H9 (cell line): Measurements from ENCODE around the gene NPR1. TPM values are rescaled to one million over a fixed set of nuclear protein-coding genes. Genes with fewer than 3 reads are reported as not detected.
"Not testable (repeated sequence)": the region's sequence is repeated elsewhere in the genome, so short reads cannot be mapped to it uniquely, and the experiment has no call there.

Experiments
- DNase-seq: peaks from one replicate; pipeline ENCODE4 v3.0.0-alpha.2; 2017
- H2AFZ ChIP-seq: one replicate; pipeline ENCODE4 v1.6.1; 2013; ENCODE audit warnings: mild to moderate bottlenecking, low read length, control low read depth, moderate library complexity
- H2AK5ac ChIP-seq: 2 replicates; pipeline ENCODE4 v1.6.1; 2013; ENCODE audit warnings: low read length, control low read depth, mixed read lengths; ENCODE audit not compliant: insufficient read length
- H2BK120ac ChIP-seq: one replicate; pipeline ENCODE4 v1.6.1; 2013; ENCODE audit warnings: low read depth, mild to moderate bottlenecking, low read length, control low read depth, inconsistent platforms; ENCODE audit not compliant: poor library complexity, severe bottlenecking
- H2BK12ac ChIP-seq: 2 replicates; pipeline ENCODE4 v1.6.1; 2013; ENCODE audit warnings: low read length, control low read depth, mixed read lengths, low read depth; ENCODE audit not compliant: insufficient read length
- H2BK15ac ChIP-seq: 2 replicates; pipeline ENCODE4 v1.6.1; 2013; ENCODE audit warnings: low read depth, low read length, control low read depth
- H2BK20ac ChIP-seq: one replicate; pipeline ENCODE4 v1.6.1; 2013; ENCODE audit warnings: low read depth, mild to moderate bottlenecking, low read length, control low read depth, inconsistent platforms; ENCODE audit not compliant: poor library complexity, severe bottlenecking
- H2BK5ac ChIP-seq: 2 replicates; pipeline ENCODE4 v1.6.1; 2013; ENCODE audit warnings: low read length, control low read depth, mixed read lengths; ENCODE audit not compliant: insufficient read length
- H3K14ac ChIP-seq: 2 replicates; pipeline ENCODE4 v1.6.1; 2013; ENCODE audit warnings: low read length, control low read depth; ENCODE audit not compliant: insufficient read depth
- H3K18ac ChIP-seq: 2 replicates; pipeline ENCODE4 v1.6.1; 2013; ENCODE audit warnings: low read depth, mild to moderate bottlenecking, mixed read lengths, low read length, control low read depth; ENCODE audit not compliant: insufficient read length
- H3K23ac ChIP-seq: 2 replicates; pipeline ENCODE4 v1.6.1; 2013; ENCODE audit warnings: low read length, control low read depth, mixed read lengths, low read depth; ENCODE audit not compliant: insufficient read length
- H3K23me2 ChIP-seq: 2 replicates; pipeline ENCODE4 v1.6.1; 2013; ENCODE audit warnings: low read depth, mild to moderate bottlenecking, mixed read lengths, low read length, control low read depth; ENCODE audit not compliant: insufficient read length, poor library complexity, severe bottlenecking
- H3K27ac ChIP-seq: 2 replicates; pipeline ENCODE4 v1.5.1; 2013; ENCODE audit warnings: low read length, control low read depth, mixed read lengths, low read depth; ENCODE audit not compliant: insufficient read length
- H3K27me3 ChIP-seq: 2 replicates; pipeline ENCODE4 v1.6.1; 2013; ENCODE audit warnings: low read length, control low read depth, inconsistent platforms; ENCODE audit not compliant: insufficient read depth
- H3K4ac ChIP-seq: 2 replicates; pipeline ENCODE4 v1.6.1; 2013; ENCODE audit warnings: low read depth, mild to moderate bottlenecking, control low read depth, inconsistent platforms, low read length, moderate library complexity
- H3K4me1 ChIP-seq: 2 replicates; pipeline ENCODE4 v1.6.1; 2013; ENCODE audit warnings: low read length, control low read depth, inconsistent platforms; ENCODE audit not compliant: insufficient read depth
- H3K4me2 ChIP-seq: 2 replicates; pipeline ENCODE4 v1.6.1; 2013; ENCODE audit warnings: low read length, control low read depth, mixed read lengths; ENCODE audit not compliant: insufficient read length, insufficient read depth
- H3K56ac ChIP-seq: 2 replicates; pipeline ENCODE4 v1.6.1; 2013; ENCODE audit warnings: low read depth, mild to moderate bottlenecking, mixed read lengths, low read length, control low read depth; ENCODE audit not compliant: insufficient read length
- H3K79me1 ChIP-seq: 2 replicates; pipeline ENCODE4 v1.6.1; 2013; ENCODE audit warnings: low read depth, mild to moderate bottlenecking, moderate library complexity, low read length, control low read depth, inconsistent platforms; ENCODE audit not compliant: insufficient read depth, poor library complexity, severe bottlenecking
- H3K79me2 ChIP-seq: 2 replicates; pipeline ENCODE4 v1.6.1; 2013; ENCODE audit warnings: low read length, control low read depth, inconsistent platforms; ENCODE audit not compliant: insufficient read depth
- H3K9ac ChIP-seq: 2 replicates; pipeline ENCODE4 v1.6.1; 2013; ENCODE audit warnings: low read length, control low read depth, mixed read lengths; ENCODE audit not compliant: insufficient read length; ENCODE audit errors: extremely low read depth
- H3K9me3 ChIP-seq: one replicate; pipeline ENCODE4 v1.6.1; 2013; ENCODE audit warnings: low read depth, low read length, inconsistent platforms; ENCODE audit not compliant: control insufficient read depth
- H3T11ph ChIP-seq: one replicate; pipeline ENCODE4 v1.6.1; 2013; ENCODE audit warnings: mild to moderate bottlenecking, low read length, control low read depth, inconsistent platforms
- H4K20me1 ChIP-seq: one replicate; pipeline ENCODE4 v1.6.1; 2013; ENCODE audit not compliant: control insufficient read depth, insufficient read length, insufficient read depth
- H4K5ac ChIP-seq: 2 replicates; pipeline ENCODE4 v1.6.1; 2013; ENCODE audit warnings: low read depth, mild to moderate bottlenecking, mixed read lengths, low read length, control low read depth; ENCODE audit not compliant: insufficient read length
- H4K8ac ChIP-seq: replicated peaks from 2 replicates; pipeline ENCODE4 v1.6.1; 2013; ENCODE audit warnings: low read length, control low read depth, mixed read lengths, low read depth; ENCODE audit not compliant: insufficient read length
- H4K91ac ChIP-seq: 2 replicates; pipeline ENCODE4 v1.6.1; 2013; ENCODE audit warnings: low read depth, mild to moderate bottlenecking, moderate library complexity, mixed read lengths, low read length, control low read depth; ENCODE audit not compliant: insufficient read length
- H3K27ac Mint-ChIP-seq, 3 experiments: 2 replicates in 2 of 3; 3 replicates in 1 of 3; pipeline ENCODE4 v1.8.0; 2020 to 2021; ENCODE audit warnings: mixed read lengths in 3 of 3, mild to moderate bottlenecking in 1 of 3, moderate library complexity in 1 of 3
- H3K27me3 Mint-ChIP-seq: 2 replicates; pipeline ENCODE4 v1.8.0; 2021; ENCODE audit warnings: low read depth, mild to moderate bottlenecking, moderate library complexity, mixed read lengths
- H3K36me3 Mint-ChIP-seq, 3 experiments: 2 replicates in 2 of 3; 3 replicates in 1 of 3; pipeline ENCODE4 v1.8.0; 2020 to 2021; ENCODE audit warnings: low read depth in 3 of 3, mixed read lengths in 3 of 3; ENCODE audit not compliant: insufficient read depth in 1 of 3
- H3K4me1 Mint-ChIP-seq, 2 experiments: 2 replicates each; pipeline ENCODE4 v1.8.0; 2020; ENCODE audit warnings: mixed read lengths in 2 of 2
- H3K4me3 Mint-ChIP-seq, 2 experiments: 2 replicates in 1 of 2; 3 replicates in 1 of 2; pipeline ENCODE4 v1.8.0; 2020 to 2021; ENCODE audit warnings: mild to moderate bottlenecking in 2 of 2, mixed read lengths in 2 of 2, moderate library complexity in 1 of 2
- H3K9me3 Mint-ChIP-seq, 2 experiments: 2 replicates in 1 of 2; 3 replicates in 1 of 2; pipeline ENCODE4 v1.8.0; 2020; ENCODE audit warnings: mild to moderate bottlenecking in 2 of 2, mixed read lengths in 2 of 2, moderate library complexity in 1 of 2
- WGBS: extraction: QIAGEN DNeasy Blood & Tissue Kit; methylation state at CpG from one replicate; pipeline ENCODE4 v1.1.7; 2013; ENCODE audit warnings: missing lambda C conversion rate, low lambda C conversion rate, mixed read lengths; ENCODE audit not compliant: insufficient read length; ENCODE audit errors: extremely low coverage; 5-methylcytosine and 5-hydroxymethylcytosine counted together
- total RNA-seq: library from RNA; stranded (reverse); gene quantifications from 2 replicates; pipeline ENCODE4 v1.2.1, GENCODE V29; 2021
- TF ChIP-seq, protein P1 (sequence below): fragments of 200-600 bp; sonication (generic); conservative IDR thresholded peaks from 3 replicates; pipeline ENCODE4 v1.8.0; 2021; ENCODE audit warnings: antibody characterized with exemption, mild to moderate bottlenecking

NPR1 gene
- total RNA-seq, 1 experiment from 2014 or later = 8.6 TPM

DNA sequence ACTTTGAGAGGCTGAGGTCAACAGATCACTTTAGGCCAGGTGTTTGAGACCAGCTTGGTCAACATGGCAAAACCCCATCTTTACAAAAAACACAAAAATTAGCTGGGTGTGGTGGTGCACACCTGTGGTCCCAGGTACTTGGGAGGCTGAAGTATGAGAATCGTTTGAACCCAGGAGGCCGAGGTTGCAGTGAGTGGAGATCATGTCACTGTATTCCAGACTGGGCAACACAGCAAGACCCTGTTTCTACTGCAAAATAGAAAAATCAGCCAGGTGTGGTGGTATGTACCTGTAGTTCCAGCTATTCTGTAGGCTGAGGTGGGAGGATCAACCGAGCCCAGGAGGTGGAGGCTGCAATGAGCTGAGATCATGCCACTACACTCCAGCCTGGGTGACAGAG is 45.2 kb downstream of the NPR1 start:
- no peak overlapping the region for H3K4ac ChIP-seq
- no peak overlapping the region for H3K56ac ChIP-seq
- no peak overlapping the region for H3K27ac ChIP-seq
- 0 out of 4 replicates have a peak, but pooled peaks cover 0 to 2% of the 10 kb centered on the region in 2 experiments for H3K4me1 Mint-ChIP-seq
- no peak overlapping the region for H3K23ac ChIP-seq
- H2BK20ac ChIP-seq = no peak overlapping the region
- peaks cover 7% of the 10 kb centered on the region for H3K23me2 ChIP-seq
- H2BK15ac ChIP-seq = no peak overlapping the region
- no peaks in the 10 kb centered on the region for H3K27me3 ChIP-seq
- no peak overlapping the region for H2BK12ac ChIP-seq
- H4K5ac ChIP-seq = no peak overlapping the region
- no peaks in the 10 kb centered on the region for H3K79me1 ChIP-seq
- no peak overlapping the region for H3K4me2 ChIP-seq
- H4K20me1 ChIP-seq = no peaks in the 10 kb centered on the region
- H3K4me1 ChIP-seq = no peaks in the 10 kb centered on the region
- H3K79me2 ChIP-seq = no peaks in the 10 kb centered on the region
- no peaks in the 10 kb centered on the region for H3K36me3 Mint-ChIP-seq
- no peaks in the 10 kb centered on the region for H3K9me3 Mint-ChIP-seq
- no CpG with 5 or more reads among the region's 3 CpGs for WGBS
- DNase-seq = no peak
- H2BK5ac ChIP-seq = no peak overlapping the region
- no peak overlapping the region for H2BK120ac ChIP-seq
- H4K91ac ChIP-seq = no peak overlapping the region
- no peak overlapping the region for H4K8ac ChIP-seq
- no peak overlapping the region for H3K4me3 Mint-ChIP-seq
- H3K27me3 Mint-ChIP-seq = no peaks in the 10 kb centered on the region
- TF ChIP-seq, protein P1, sequence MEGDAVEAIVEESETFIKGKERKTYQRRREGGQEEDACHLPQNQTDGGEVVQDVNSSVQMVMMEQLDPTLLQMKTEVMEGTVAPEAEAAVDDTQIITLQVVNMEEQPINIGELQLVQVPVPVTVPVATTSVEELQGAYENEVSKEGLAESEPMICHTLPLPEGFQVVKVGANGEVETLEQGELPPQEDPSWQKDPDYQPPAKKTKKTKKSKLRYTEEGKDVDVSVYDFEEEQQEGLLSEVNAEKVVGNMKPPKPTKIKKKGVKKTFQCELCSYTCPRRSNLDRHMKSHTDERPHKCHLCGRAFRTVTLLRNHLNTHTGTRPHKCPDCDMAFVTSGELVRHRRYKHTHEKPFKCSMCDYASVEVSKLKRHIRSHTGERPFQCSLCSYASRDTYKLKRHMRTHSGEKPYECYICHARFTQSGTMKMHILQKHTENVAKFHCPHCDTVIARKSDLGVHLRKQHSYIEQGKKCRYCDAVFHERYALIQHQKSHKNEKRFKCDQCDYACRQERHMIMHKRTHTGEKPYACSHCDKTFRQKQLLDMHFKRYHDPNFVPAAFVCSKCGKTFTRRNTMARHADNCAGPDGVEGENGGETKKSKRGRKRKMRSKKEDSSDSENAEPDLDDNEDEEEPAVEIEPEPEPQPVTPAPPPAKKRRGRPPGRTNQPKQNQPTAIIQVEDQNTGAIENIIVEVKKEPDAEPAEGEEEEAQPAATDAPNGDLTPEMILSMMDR = no peak
- no peak overlapping the region for H3T11ph ChIP-seq
- H3K27ac Mint-ChIP-seq = peak overlapping the region in 1 of 3 experiments; percentile 59; a peak in 1 of 7 replicates
- H3K14ac ChIP-seq = no peak overlapping the region
- no peaks in the 10 kb centered on the region for H3K9me3 ChIP-seq
- H3K9ac ChIP-seq = no peak overlapping the region
- H3K18ac ChIP-seq = no peak overlapping the region
- H2AFZ ChIP-seq = no peak overlapping the region
- no peak overlapping the region for H2AK5ac ChIP-seq

DNA sequence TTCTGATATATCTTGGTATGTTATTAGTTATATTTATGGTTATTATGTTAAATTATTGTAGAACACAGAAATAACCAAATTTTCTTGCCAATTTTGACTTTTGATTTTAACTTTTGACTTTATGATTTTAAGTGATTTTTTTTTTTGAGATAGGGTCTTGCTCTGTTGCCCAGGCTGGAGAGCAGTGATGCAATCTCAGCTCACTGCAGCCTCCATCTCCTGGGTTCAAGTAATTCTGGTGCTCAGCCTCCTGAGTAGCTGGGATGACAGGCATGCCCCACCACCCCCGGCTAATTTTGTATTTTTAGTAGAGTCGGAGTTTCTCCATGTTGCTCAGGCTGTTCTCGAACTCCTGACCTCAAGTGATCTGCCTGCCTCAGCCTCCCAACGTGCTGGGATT is 46.1 kb downstream of the NPR1 start:
- not testable (repeated sequence) for H3K4me2 ChIP-seq, H4K91ac ChIP-seq, H2BK5ac ChIP-seq, H3K4ac ChIP-seq, H3K27ac Mint-ChIP-seq, H3K4me3 Mint-ChIP-seq, H3K4me1 ChIP-seq, H3K9me3 ChIP-seq, H2BK12ac ChIP-seq, H3K23me2 ChIP-seq, DNase-seq, H3K9ac ChIP-seq, H3K56ac ChIP-seq, H3K18ac ChIP-seq, H3K79me1 ChIP-seq, H3K36me3 Mint-ChIP-seq, H3K79me2 ChIP-seq, H4K8ac ChIP-seq, H3T11ph ChIP-seq, H2AFZ ChIP-seq, H3K27me3 ChIP-seq, H2BK120ac ChIP-seq, H3K27me3 Mint-ChIP-seq, H3K14ac ChIP-seq, H3K23ac ChIP-seq, H4K5ac ChIP-seq, H2AK5ac ChIP-seq, H3K27ac ChIP-seq, H3K4me1 Mint-ChIP-seq, H2BK15ac ChIP-seq, H4K20me1 ChIP-seq, H2BK20ac ChIP-seq, H3K9me3 Mint-ChIP-seq
- no CpG with 5 or more reads among the region's 4 CpGs for WGBS
